Liver (tissue), 9 donors: Measurements from ENCODE around the gene CRISP3. TPM values are rescaled to one million over a fixed set of nuclear protein-coding genes. Genes with fewer than 3 reads are reported as not detected.
"Not testable (repeated sequence)": the region's sequence is repeated elsewhere in the genome, so short reads cannot be mapped to it uniquely, and the experiment has no call there.

Experiments used
- DNase-seq: peaks from one replicate; pipeline ENCODE4 v3.0.0-alpha.2; 2017; ENCODE audit warnings: low spot score
- H3K27ac ChIP-seq, 2 donors: one replicate each; pipeline ENCODE4 v1.7.0; 2013; ENCODE audit warnings: inconsistent platforms in 2 of 2, low read length in 2 of 2, control low read depth in 1 of 2, low read depth in 1 of 2, mild to moderate bottlenecking in 1 of 2
- H3K27me3 ChIP-seq, 4 donors: one replicate each; pipeline versions ENCODE4 v1.6.1 to v1.7.0; 2013; ENCODE audit warnings: low read length in 3 of 4, inconsistent platforms in 1 of 4, mild to moderate bottlenecking in 1 of 4, moderate library complexity in 1 of 4; ENCODE audit not compliant: control insufficient read depth in 4 of 4, insufficient read depth in 4 of 4
- H3K36me3 ChIP-seq, 4 donors: one replicate each; pipeline versions ENCODE4 v1.6.1 to v1.7.0; 2013; ENCODE audit warnings: low read length in 3 of 4, mild to moderate bottlenecking in 3 of 4, low read depth in 1 of 4, moderate library complexity in 1 of 4; ENCODE audit not compliant: control insufficient read depth in 4 of 4, insufficient read depth in 3 of 4
- H3K4me1 ChIP-seq, 4 donors: one replicate each; pipeline versions ENCODE4 v1.6.1 to v1.7.0; 2013; ENCODE audit warnings: low read length in 3 of 4, mild to moderate bottlenecking in 3 of 4, moderate library complexity in 1 of 4; ENCODE audit not compliant: control insufficient read depth in 4 of 4, insufficient read depth in 4 of 4
- H3K4me3 ChIP-seq, 3 donors: one replicate each; pipeline versions ENCODE4 v1.6.1 to v1.7.0; 2013; ENCODE audit warnings: low read length in 3 of 3, control low read depth in 1 of 3, low read depth in 1 of 3, mild to moderate bottlenecking in 1 of 3
- H3K9ac ChIP-seq, 2 donors: one replicate each; pipeline ENCODE4 v1.7.0; 2013; ENCODE audit warnings: low read length in 2 of 2, mild to moderate bottlenecking in 2 of 2, moderate library complexity in 2 of 2, control low read depth in 1 of 2, low read depth in 1 of 2
- H3K9me3 ChIP-seq, 4 donors: one replicate each; pipeline versions ENCODE4 v1.6.1 to v1.7.0; 2013; ENCODE audit warnings: low read length in 3 of 4; ENCODE audit not compliant: control insufficient read depth in 4 of 4
- FOXA1 ChIP-seq: IDR thresholded peaks from 2 replicates; pipeline ENCODE4 v1.6.1; 2016; ENCODE audit warnings: antibody characterized with exemption
- GABPA ChIP-seq, 2 donors: IDR thresholded peaks in 1 of 2; conservative IDR thresholded peaks in 1 of 2; 2 replicates each; pipeline ENCODE4 v1.6.1; 2016; ENCODE audit warnings: antibody characterized with exemption in 2 of 2, mild to moderate bottlenecking in 1 of 2, moderate library complexity in 1 of 2
- HNF4G ChIP-seq: IDR thresholded peaks from 2 replicates; pipeline ENCODE4 v1.6.1; 2016; ENCODE audit warnings: antibody characterized with exemption
- NR2F2 ChIP-seq: IDR thresholded peaks from 2 replicates; pipeline ENCODE4 v1.6.1; 2016; ENCODE audit warnings: antibody characterized with exemption
- REST ChIP-seq: IDR thresholded peaks from 2 replicates; pipeline ENCODE4 v1.6.1; 2016; ENCODE audit warnings: antibody characterized with exemption, mild to moderate bottlenecking
- TAF1 ChIP-seq: conservative IDR thresholded peaks from 2 replicates; pipeline ENCODE4 v1.6.1; 2016; ENCODE audit warnings: antibody characterized with exemption, mild to moderate bottlenecking
- YY1 ChIP-seq: IDR thresholded peaks from 2 replicates; pipeline ENCODE4 v1.6.1; 2016; ENCODE audit warnings: antibody characterized with exemption, mild to moderate bottlenecking
- WGBS: extraction: QIAGEN DNeasy Blood & Tissue Kit; methylation state at CpG from one replicate; pipeline ENCODE4 v1.1.7; 2013; 5-methylcytosine and 5-hydroxymethylcytosine counted together
- polyA plus RNA-seq, 2 donors: library from polyadenylated mRNA; stranded (reverse) in 1 of 2; unstranded in 1 of 2; fragments of 200-250 nt in 1 of 2; fragments of >200 nt in 1 of 2; fragmentation: Nextera tagmentation in 1 of 2; extraction: Ambion mirVana in 1 of 2; gene quantifications; one replicate each; pipeline versions ENCODE4 v1.2.1 to v1.2.3, GENCODE V29; 2013 to 2015
- total RNA-seq, 2 donors: library from RNA; depleted of rRNA; stranded (reverse); fragments of >200 nt; gene quantifications; one replicate each; pipeline ENCODE4 v1.2.3, GENCODE V29; 2014
- donor health status: healthy.
- donor health status: healthy.
- donor health status: healthy.
- donor health status: healthy.
- donor health status: healthy.

The CRISP3 gene
- total and polyA plus RNA-seq, 4 donors, result 0.08 to 1.1 (median 0.33) TPM; not detected in 1

- no peak for TF ChIP-seq YY1
Measured at GRCh38 chr6:49733680-49734079, 10.5 kb downstream of the CRISP3 start (continued).

- Histone ChIP-seq H3K4me1 (no peaks in the 10 kb centered on the region), H3K9ac (no peak overlapping the region), H3K4me3 (no peak overlapping the region), H3K9me3 (no peaks in the 10 kb centered on the region), H3K36me3 (no peaks in the 10 kb centered on the region), H3K27ac (no peak overlapping the region), H3K27me3 (peaks cover 0 to 2% (median 0%) of the 10 kb centered on the region in 4 donors)
- no peak for DNase-seq
- WGBS, result 84% methylated on average over 3 of the region's 3 CpGs
- TF ChIP-seq NR2F2, result no peak
Measured at GRCh38 chr6:49732781-49733180, 11.4 kb downstream of the CRISP3 start.

- Histone ChIP-seq H3K4me1 (no peaks in the 10 kb centered on the region), H3K36me3 (no peaks in the 10 kb centered on the region), H3K9me3 (no peaks in the 10 kb centered on the region), H3K27me3 (no peaks in the 10 kb centered on the region), H3K9ac (no peak overlapping the region), H3K27ac (no peak overlapping the region), H3K4me3 (no peak overlapping the region)
- TF ChIP-seq YY1 (no peak), GABPA (IDR thresholded peaks at IDR 0.05 in 1 of 2, conservative IDR thresholded peaks at IDR 0.05 in 1 of 2) (no peak), TAF1 (no peak), HNF4G (no peak), REST (no peak)
- no peak for DNase-seq
Measured at GRCh38 chr6:49730251-49730650, 13.9 kb downstream of the CRISP3 start.

- H3K4me1 ChIP-seq, H3K36me3 ChIP-seq, H3K27ac ChIP-seq, DNase-seq, H3K4me3 ChIP-seq, H3K9ac ChIP-seq, H3K27me3 ChIP-seq, H3K9me3 ChIP-seq: not testable (repeated sequence)
- WGBS, result 68% methylated on average over 4 of the region's 4 CpGs
Measured at GRCh38 chr6:49723917-49724316, 20.3 kb downstream of the CRISP3 start.

GRCh38 chr6:49721297-49721696 is 22.9 kb downstream of the CRISP3 start:
- Histone ChIP-seq H3K4me1 (no peaks in the 10 kb centered on the region), H3K36me3 (no peaks in the 10 kb centered on the region), H3K4me3 (no peak overlapping the region), H3K9me3 (peaks cover 0 to 3% (median 0%) of the 10 kb centered on the region in 4 donors), H3K27me3 (no peaks in the 10 kb centered on the region), H3K27ac (no peak overlapping the region), H3K9ac (no peak overlapping the region)
- no peak for TF ChIP-seq FOXA1
- 71% methylated on average over 2 of the region's 2 CpGs for WGBS
- DNase-seq, result no peak
